NCI-H146 treated with DMSO at 0.1 percent for 48 hours (cell line): Measurements from ENCODE around the gene CYRIA.

Experiments used
- DNase-seq: peaks from one replicate; lab custom pipeline; 2025; ENCODE audit not compliant: unreplicated experiment; lab: John Stamatoyannopoulos, UW

Gene CYRIA

GRCh38 chr2:16632598-16632997 lies 33.0 kb downstream of the CYRIA start:
- peak; percentile 92 for DNase-seq

DNA sequence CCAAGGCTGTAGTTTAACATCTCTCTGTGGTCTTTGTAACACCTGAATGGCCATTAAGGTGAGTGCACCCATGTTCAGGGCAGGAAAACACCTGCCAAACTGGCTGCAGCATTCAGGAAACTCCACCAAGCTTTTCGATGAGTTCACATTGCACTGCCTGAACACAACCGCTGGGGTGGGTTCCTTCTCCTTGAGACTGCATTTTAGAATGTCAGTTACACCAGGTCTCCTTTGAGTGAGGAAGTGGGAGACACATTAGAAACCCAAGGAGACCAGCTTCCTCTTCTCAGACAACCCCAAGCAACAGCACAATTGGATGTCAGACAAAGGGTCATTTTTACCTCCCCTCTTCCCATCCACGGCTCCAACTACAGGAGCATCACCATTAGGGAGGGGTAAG lies 35.2 kb downstream of the CYRIA start:
- DNase-seq = no peak

- DNase-seq = no peak
Measured at GRCh38 chr2:16629770-16630169, 35.9 kb downstream of the CYRIA start.

DNA sequence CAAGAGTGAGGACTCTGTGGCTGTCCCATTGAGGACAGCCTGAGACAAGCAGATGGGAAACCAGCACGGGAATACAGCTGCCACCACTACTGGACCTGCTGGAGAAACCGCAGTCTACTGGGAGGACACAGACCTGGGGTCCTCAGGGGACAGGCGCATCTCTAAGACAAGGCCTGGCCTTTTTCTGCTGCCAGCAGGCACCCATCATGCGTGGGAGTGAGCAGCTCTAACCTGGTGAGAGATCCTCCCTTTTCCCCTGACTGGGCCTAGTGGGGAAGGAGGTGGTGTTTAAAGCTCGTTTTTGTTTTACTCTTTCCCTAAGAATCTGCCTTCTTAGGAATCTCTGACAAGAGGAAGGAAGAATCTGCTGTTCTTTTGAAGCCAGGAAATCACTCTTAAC lies 36.6 kb downstream of the CYRIA start:
- no peak for DNase-seq

- no peak for DNase-seq
Measured at GRCh38 chr2:16628314-16628713, 37.3 kb downstream of the CYRIA start.

- no peak for DNase-seq
Measured at GRCh38 chr2:16626997-16627605, 38.5 kb downstream of the CYRIA start.

DNA sequence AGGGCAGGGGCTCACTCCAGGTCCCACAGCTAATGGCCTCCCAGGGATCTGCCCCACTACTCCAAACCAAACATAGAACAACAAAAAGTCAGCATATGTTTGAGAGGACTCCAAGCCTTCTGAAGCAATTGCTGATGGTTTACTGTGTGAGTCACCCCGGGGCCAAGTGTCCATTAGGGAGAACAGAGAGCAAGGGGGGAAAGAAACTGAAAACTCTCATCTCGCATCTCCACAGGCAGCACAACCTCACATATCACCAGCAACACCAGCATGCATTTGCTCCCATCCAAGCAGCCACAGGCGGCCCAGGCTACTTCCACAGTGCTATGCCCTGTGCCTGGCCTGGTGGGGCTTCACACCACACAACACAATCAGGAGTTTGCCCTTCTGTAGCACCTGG lies 39.1 kb downstream of the CYRIA start:
- DNase-seq = no peak

DNA sequence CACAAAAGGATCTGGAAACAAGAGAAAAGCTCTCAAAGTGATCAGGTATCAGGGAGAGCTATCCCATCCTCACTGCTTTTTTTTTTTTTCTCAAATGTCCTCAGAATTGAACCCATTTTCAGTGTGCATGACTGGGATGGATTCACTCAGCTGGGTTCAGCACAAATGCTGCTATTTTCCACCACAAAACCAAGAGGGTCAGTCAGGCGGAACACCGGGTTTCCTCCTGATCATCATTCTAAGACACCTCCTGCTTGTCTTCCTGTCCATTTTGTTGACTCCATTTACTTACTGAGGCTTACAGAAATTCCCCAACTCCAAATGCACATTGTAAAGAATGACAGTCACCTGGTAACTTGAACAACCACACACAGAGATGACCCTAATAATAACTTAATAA lies 39.9 kb downstream of the CYRIA start:
- no peak for DNase-seq

DNA sequence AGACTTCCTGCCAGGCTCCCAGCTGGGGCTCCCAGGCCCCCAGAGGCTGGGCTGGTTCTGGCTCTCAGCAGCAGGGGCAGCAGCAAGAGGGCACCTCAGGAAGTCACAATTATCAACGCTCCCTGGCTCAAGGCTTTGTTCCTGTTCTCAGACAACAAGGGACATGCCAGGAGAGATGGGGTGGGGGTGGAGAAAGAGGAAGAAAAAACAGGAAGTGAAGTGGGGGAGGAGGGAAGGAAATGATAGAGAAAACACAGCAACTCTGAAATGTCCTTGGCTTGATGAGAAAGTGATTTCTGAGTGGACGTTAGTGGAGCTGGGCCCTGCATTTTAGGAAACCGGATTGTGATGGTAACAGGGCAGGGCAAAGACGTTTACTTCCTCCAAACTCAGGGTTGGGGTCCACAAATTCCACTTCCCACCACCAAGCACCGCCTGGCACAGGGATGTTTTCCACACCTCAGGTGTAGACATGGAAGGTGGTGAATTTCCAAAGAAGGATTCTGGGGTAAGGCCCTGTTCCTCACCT lies 40.4 kb downstream of the CYRIA start:
- peak; percentile 23 for DNase-seq

DNA sequence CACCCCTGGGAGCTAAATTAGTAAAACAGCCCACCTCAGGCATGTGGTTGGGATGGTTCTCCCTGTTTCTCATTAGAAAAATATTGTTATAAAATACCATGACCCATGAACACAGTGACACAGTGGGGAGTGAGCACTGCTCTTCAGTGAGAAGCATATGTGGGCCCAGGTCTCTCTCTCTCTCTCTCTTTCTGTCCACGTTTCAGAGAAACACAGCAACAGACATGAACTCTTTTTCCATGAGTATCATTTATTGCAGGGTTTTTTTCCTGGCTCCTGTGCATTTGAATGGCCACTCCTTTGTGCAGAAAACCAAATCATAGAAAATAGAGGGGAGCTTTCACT lies 41.2 kb downstream of the CYRIA start:
- DNase-seq = no peak

DNA sequence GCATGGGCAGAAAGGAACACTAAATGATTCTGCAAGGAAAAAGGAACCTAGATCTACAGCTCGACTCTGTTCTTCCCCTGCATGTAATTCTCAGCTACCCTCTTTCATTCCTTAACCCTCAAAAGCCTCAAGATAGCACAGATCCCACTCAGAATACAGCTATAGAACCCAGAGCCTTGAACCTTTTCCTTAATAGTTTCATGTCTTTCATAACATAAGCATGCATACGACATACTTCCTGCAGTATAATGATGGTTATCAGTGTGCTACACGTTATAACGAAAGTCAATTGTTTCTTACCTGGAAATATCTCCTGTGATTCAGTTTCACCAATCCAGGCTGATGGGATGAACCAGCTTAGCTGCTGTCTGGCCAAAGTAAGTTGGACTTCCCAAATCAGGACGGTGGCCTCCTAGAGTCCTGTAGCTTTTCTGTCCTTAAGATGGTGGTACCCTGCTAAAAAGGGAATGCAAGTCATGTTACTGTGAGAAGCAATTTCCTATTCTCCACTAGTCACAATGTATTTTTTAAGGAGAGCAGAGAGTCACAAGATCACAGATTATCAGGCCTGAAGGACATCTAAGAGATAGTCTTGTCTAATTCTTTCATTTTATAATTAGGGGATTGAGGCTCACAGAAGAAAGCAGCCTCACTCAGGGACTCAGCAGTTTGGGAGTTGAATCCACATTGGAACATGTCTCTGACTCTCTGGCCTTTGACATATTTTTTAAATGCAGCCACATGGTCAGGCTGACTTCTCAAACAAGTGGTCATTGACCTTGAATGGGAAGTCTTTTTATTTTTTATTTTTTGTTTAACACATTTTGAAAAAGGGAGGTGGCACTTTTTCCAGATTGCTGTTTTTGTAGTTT lies 41.8 kb downstream of the CYRIA start:
- DNase-seq = no peak

DNA sequence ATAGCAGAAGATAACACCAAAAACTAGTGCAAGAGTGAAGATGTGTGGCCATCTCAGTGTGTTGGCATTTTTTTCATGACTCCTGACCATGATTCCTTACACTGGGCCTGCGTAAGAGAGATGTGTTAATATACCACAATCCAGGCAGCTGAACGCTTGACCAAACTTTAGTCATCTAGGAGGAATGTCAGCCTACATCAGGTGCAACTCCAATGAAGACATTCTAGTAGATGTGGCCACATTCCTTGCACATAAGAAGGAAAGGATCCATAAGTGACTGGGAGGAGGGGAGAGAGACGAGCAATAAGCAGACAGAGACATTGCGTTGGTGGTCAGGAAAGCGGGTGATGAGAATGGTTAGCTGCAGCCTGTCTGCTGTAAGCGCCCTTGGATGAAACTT lies 42.6 kb downstream of the CYRIA start:
- DNase-seq = no peak

GRCh38 chr2:16622399-16622968 lies 43.1 kb downstream of the CYRIA start:
- DNase-seq = no peak

GRCh38 chr2:16621316-16621715 lies 44.3 kb downstream of the CYRIA start:
- no peak for DNase-seq

DNA sequence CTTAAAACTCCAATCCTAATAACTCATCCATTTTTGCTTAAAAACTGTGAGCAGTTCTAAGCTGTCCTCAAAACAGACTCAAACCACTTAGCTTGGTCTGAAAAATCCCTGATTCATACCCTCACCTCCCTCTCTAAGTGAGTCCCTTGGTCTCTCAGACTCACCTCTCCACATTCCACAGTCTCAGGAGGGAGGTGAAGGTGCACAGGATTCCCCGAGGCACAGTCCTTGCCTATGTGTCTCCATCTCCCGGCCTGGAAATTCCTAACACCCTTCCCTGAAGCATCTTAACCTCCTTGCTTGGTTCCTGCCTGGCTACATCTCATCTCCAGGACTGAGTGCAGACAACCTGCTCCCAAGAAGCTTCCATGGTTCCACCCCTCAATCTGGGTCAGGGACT lies 45.0 kb downstream of the CYRIA start:
- no peak for DNase-seq

DNA sequence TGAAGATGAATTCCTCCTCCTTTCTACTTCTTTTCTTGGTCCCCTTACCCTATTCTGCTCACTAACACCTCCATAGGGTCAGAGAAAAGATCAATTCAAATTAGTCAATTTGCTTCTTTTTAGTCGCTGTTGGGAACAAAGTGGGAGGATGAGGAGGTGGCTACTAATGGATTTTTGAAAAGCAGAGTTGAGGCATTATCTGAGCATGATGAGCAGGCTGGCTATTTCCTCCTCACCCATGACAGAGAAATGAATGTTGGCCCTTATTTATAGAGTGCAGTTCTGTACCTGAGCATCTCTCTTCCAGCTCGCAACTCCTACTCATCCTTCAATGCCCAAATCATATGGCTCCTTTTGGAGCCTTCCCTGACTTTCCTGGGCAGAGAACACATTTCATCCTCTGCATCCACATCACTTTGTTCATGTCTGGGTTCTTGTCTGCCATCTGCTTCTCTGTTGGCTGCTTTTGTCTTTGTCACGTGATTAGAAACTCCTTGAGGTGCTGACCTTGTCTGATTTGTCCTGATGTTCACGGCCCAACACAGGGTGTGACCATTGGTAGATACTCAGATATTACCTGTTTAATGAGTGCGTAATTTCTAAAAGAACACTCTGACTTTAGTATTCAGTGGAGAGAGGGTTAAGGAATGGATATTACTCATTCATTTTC lies 45.9 kb downstream of the CYRIA start:
- DNase-seq = no peak

DNA sequence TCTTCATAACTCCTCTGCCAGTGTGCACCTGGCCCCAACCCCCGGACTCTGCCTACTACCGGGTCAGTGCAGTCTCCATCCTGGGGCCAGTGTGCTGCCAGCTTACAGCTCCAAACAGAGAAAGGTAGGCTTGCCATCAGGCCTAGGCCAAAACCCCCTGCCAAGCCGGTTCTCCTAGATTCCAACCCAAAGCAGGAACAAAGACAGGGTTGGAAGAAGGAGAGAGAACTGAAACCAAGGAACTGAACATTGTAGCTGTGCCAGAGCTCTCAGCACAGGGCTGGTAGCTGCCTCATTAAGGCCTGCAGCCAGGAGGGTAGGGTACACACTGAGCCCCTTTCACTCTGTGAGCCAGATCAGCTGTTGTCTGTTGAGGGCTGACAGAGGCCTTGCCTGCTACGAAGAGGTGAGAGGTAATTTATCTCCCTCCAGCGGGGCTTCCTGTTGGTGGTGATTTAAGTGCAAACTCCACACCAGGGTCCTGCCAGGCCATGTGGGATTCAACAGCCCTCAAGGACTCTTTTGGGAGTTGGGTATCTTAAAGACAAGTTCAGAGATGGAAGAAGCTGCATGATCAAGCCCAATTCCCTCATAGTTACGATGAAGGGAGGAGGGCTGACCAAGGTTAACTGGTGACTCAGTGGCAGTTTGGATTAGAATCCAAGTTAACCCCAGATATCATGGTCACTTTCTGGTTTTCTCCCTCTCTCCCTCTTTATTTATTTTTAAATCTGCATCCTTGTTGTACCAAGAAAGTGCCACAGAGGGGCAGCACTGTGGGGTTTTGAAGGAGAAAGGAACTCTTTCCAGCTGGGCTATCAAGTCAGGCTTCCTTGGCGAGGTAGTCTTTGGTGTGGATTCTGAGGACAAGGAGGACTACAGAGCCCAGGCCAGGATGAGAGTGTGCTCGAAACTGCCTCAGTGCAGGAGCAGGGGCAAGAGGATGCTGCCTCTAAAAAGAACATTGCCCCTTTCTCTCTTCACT lies 48.1 kb downstream of the CYRIA start:
- DNase-seq = no peak
